Nephron progenitor cell (in vitro differentiated cells): ENCODE measurements around the gene CREG1.

Source experiments
- DNase-seq: peaks from one replicate; pipeline ENCODE4 v3.0.0; 2021
- H3K27ac Mint-ChIP-seq: 2 replicates; pipeline ENCODE4 v1.8.0; 2021; ENCODE audit warnings: mild to moderate bottlenecking, moderate library complexity, mixed read lengths
- H3K27me3 Mint-ChIP-seq: 2 replicates; pipeline ENCODE4 v1.8.0; 2021; ENCODE audit warnings: mild to moderate bottlenecking, low read depth, mixed read lengths; ENCODE audit not compliant: poor library complexity
- H3K36me3 Mint-ChIP-seq: 2 replicates; pipeline ENCODE4 v1.8.0; 2021; ENCODE audit warnings: low read depth, mixed read lengths
- H3K4me1 Mint-ChIP-seq: 2 replicates; pipeline ENCODE4 v1.8.0; 2021; ENCODE audit warnings: mixed read lengths
- H3K4me3 Mint-ChIP-seq: 2 replicates; pipeline ENCODE4 v1.8.0; 2021; ENCODE audit warnings: mild to moderate bottlenecking, moderate library complexity, mixed read lengths
- H3K9me3 Mint-ChIP-seq: 2 replicates; pipeline ENCODE4 v1.8.0; 2021; ENCODE audit warnings: mild to moderate bottlenecking, moderate library complexity, mixed read lengths
- TF ChIP-seq, protein P1 (sequence below): fragments of 200-600 bp; sonication (generic); IDR thresholded peaks from 2 replicates; pipeline ENCODE4 v1.5.0; 2021; ENCODE audit warnings: antibody characterized with exemption

Gene CREG1

DNA sequence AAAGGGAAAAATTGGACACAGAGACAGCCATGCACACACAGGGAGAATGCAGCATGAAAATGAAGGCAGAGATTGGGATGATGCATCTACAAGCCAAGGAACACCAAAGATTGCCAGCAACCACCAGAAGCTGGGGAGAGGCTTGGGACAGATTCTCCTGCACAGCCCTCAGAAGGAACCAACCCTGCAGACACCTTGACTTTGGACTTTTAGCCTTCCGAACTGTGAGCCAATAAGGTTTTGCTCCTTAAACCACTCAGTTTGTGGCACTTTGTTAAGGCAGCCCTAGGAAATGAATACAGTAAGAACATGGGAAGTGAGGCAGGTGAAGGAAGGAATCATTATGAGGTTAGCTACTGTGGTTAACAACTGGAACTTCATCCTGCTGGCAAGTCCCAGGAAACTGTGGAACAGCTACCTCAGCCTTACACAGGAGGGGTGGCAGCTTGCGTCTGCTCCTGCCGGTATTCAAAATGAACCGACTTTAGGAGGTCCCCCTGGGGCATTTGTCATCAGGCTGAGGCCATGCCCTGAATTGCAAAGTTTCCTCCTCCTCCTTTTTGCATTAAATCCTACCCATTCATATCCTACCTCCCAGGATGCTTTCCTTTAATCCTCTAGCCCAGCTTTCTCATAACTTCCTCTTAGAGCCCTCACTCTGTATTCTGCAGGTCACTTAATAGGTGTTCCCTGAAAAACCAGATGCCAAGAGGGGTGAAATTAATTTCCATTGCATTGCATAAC is 50.7 kb downstream of the CREG1 start:
- H3K27me3 Mint-ChIP-seq = peaks cover 4% of the 10 kb centered on the region
- H3K4me1 Mint-ChIP-seq = peaks cover 41% of the 10 kb centered on the region
- no peaks in the 10 kb centered on the region for H3K9me3 Mint-ChIP-seq
- TF ChIP-seq, protein P1, sequence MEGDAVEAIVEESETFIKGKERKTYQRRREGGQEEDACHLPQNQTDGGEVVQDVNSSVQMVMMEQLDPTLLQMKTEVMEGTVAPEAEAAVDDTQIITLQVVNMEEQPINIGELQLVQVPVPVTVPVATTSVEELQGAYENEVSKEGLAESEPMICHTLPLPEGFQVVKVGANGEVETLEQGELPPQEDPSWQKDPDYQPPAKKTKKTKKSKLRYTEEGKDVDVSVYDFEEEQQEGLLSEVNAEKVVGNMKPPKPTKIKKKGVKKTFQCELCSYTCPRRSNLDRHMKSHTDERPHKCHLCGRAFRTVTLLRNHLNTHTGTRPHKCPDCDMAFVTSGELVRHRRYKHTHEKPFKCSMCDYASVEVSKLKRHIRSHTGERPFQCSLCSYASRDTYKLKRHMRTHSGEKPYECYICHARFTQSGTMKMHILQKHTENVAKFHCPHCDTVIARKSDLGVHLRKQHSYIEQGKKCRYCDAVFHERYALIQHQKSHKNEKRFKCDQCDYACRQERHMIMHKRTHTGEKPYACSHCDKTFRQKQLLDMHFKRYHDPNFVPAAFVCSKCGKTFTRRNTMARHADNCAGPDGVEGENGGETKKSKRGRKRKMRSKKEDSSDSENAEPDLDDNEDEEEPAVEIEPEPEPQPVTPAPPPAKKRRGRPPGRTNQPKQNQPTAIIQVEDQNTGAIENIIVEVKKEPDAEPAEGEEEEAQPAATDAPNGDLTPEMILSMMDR = no peak
- no peak overlapping the region for H3K4me3 Mint-ChIP-seq
- H3K36me3 Mint-ChIP-seq = no peaks in the 10 kb centered on the region
- DNase-seq = no peak
- H3K27ac Mint-ChIP-seq = no peak overlapping the region

DNA sequence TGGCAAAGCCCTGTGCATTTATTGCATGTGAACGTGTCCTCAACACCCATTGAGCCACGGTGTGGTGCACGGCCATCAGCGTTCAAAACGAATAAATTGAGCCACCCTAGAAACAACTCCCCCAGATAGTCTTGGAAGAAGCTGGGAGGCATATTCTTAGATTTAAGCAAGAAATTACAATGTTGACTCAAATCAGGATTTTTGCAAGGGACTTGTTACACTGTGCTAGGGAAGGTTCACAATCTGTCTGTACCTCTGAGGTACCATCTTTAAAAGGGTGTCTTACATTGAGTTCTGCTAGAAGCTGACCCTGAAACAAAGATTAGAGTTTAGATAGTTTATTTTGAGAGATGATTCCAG is 51.4 kb downstream of the CREG1 start:
- no peak overlapping the region for H3K27ac Mint-ChIP-seq
- no peak overlapping the region for H3K4me3 Mint-ChIP-seq
- H3K27me3 Mint-ChIP-seq = peaks cover 4% of the 10 kb centered on the region
- DNase-seq = no peak
- peaks cover 41% of the 10 kb centered on the region for H3K4me1 Mint-ChIP-seq
- no peaks in the 10 kb centered on the region for H3K36me3 Mint-ChIP-seq
- TF ChIP-seq, protein P1 = no peak
- no peaks in the 10 kb centered on the region for H3K9me3 Mint-ChIP-seq

DNA sequence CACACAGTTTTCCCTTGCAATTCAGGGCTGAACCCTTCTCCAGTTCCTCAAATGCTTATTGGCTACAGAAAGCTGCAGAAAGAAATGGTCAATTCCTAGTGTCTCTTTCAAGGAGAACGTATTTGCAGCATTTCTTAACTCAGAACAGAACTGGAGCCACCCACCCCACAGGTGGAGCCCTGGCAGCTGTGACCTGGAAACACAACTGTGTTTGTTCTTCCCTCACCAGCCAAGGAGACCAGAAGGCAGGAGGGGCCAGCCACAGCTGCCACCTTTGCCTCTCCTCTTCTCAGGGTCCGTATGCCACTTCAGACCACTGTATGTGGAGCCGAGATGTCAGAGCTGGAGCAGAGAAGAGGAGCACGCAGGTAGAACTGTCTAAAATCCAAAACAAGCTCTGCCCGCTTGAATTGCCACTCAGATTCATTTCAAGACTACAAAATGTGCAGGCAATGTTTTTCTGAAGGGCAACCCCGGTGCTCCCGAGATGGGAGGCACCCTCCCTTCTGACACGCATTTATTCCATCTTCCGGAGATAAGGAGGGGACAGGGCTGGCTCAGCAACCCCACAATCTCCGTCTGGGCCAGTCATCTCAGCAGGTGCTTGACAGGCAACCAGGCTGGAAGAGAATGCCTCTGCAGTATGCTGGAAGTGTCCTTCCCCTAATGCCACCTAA is 51.9 kb downstream of the CREG1 start:
- Mint-ChIP-seq H3K4me3 (no peak overlapping the region), H3K27me3 (peaks cover 5% of the 10 kb centered on the region), H3K27ac (no peak overlapping the region), H3K4me1 (peaks cover 45% of the 10 kb centered on the region), H3K36me3 (no peaks in the 10 kb centered on the region), H3K9me3 (no peaks in the 10 kb centered on the region)
- TF ChIP-seq, protein P1 = no peak
- no peak for DNase-seq

DNA sequence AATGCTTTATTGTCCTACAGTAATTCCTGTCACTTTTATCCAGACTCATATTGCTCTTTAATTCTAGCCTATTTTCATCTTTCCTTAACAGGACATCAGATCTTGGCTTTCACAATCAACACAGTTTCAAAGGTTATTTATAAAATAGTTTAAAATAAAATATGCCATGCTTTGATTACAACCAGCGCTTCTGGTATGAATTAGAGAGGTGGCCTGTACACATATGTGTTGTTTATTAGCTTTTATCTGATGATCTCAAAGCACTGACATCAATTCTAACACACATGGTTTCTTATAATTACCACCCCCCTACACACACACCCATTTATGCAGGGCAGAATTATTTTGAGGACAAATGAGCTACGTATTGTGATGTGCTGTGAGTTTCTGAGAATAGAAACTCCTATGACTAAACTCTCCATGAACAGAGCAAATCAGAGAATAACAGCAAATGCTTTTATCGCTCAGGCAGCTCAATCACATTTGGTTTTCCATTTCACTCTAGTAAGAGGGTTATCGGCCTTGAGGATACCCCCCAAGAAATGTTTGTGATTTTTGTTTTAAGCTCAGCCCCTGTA is 53.2 kb downstream of the CREG1 start:
- Mint-ChIP-seq H3K4me3 (no peak overlapping the region), H3K27ac (no peak overlapping the region), H3K9me3 (no peaks in the 10 kb centered on the region), H3K36me3 (no peaks in the 10 kb centered on the region), H3K4me1 (peaks cover 47% of the 10 kb centered on the region), H3K27me3 (peaks cover 8% of the 10 kb centered on the region)
- TF ChIP-seq, protein P1 = no peak
- DNase-seq = no peak

DNA sequence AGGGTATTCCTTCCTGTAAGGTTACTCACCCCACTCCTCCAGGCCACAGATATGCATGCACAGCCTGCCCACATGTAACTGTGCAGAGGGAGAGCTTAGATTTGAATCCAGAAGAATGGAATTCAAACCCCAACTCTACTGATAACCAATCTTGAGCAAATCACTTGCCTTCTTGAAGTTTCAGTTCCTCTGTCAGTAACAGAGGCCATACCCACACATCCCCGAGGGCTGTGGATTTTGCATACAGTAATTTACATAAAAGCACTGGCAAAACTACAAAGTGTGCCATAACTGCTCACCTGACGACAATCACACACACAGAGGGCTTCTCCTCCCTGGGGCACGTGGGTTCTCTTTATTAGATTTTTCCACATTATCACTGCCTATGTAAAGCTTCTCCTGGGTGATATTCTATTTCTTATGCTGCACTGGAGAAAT is 53.9 kb downstream of the CREG1 start:
- H3K27ac Mint-ChIP-seq = no peak overlapping the region

More for the DNA sequence above, 53.9 kb downstream of the CREG1 start:
- peaks cover 8% of the 10 kb centered on the region for H3K27me3 Mint-ChIP-seq
- H3K36me3 Mint-ChIP-seq = no peaks in the 10 kb centered on the region
- no peak overlapping the region for H3K4me3 Mint-ChIP-seq
- no peak for DNase-seq
- TF ChIP-seq, protein P1 = no peak
- no peaks in the 10 kb centered on the region for H3K9me3 Mint-ChIP-seq
- peaks cover 41% of the 10 kb centered on the region for H3K4me1 Mint-ChIP-seq
